ENCODE measurements around the gene FOXL3.

DNA sequence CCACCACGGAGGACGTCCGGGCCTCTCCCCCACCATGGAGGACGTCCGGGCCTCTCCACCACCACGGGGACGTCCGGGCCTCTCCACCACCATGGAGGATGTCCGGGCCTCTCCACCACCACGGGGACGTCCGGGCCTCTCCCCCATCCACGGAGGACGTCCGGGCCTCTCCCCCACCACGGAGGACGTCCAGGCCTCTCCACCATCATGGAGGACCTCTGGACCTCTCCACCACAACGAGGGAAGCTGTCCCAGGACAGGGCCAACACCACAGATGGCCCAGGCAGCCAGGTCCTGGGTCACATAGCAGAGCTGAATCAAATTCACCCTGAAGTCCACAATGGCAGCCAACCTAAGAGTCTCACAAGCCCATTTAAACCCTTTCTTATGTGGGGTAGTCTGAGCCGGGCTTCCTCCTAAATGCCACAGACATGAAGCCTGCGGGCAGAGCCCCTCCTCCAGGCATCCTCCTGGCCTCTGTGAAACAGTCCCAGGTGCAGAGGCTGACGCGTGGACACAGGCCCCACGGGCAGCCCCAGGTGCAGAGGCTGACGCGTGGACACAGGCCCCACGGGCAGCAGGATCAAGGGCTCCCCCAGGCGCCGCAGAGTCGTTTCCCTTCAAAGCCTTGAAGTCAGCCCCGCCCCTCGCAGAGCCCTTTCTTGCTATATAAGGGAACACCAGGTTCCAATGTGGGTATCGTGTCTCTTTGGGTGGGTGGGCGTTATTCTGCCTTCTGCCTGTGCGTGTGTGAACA is 47.0 kb downstream of the FOXL3 start:
- TF ChIP-seq, protein P1, sequence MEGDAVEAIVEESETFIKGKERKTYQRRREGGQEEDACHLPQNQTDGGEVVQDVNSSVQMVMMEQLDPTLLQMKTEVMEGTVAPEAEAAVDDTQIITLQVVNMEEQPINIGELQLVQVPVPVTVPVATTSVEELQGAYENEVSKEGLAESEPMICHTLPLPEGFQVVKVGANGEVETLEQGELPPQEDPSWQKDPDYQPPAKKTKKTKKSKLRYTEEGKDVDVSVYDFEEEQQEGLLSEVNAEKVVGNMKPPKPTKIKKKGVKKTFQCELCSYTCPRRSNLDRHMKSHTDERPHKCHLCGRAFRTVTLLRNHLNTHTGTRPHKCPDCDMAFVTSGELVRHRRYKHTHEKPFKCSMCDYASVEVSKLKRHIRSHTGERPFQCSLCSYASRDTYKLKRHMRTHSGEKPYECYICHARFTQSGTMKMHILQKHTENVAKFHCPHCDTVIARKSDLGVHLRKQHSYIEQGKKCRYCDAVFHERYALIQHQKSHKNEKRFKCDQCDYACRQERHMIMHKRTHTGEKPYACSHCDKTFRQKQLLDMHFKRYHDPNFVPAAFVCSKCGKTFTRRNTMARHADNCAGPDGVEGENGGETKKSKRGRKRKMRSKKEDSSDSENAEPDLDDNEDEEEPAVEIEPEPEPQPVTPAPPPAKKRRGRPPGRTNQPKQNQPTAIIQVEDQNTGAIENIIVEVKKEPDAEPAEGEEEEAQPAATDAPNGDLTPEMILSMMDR (conservative IDR thresholded peaks at IDR 0.05): no peak
- TF ChIP-seq EZH2 (IDR thresholded peaks at IDR 0.05; ENCODE audit: low read depth): no peak

Data from PC-9 (cell line).